RWPE2 (cell line): Measurements from ENCODE around the gene NSMCE1.

Experiments
- ATAC-seq: fragments of 200-7000 bp; cut with Tn5 transposase; 3 replicates; pipeline ENCODE4 v1.9.1; 2021; ENCODE audit warnings: low read depth
- DNase-seq: peaks from one replicate; pipeline ENCODE4 v3.0.0-alpha.2; 2020; ENCODE audit warnings: low spot score
- H3K27ac ChIP-seq: fragments of 450-650 bp; 2 replicates; pipeline ENCODE4 v1.5.1; 2017; ENCODE audit warnings: mild to moderate bottlenecking; ENCODE audit not compliant: poor library complexity, severe bottlenecking
- H3K27me3 ChIP-seq: fragments of 250-450 bp; sonication (Bioruptor Pico); 2 replicates; pipeline ENCODE4 v1.5.1; 2021; ENCODE audit warnings: mild to moderate bottlenecking, moderate library complexity; ENCODE audit not compliant: insufficient read depth, poor library complexity, severe bottlenecking
- H3K36me3 ChIP-seq: fragments of 250-450 bp; sonication (Bioruptor Pico); 2 replicates; pipeline ENCODE4 v1.5.1; 2020; ENCODE audit warnings: low read depth, mild to moderate bottlenecking, moderate library complexity
- H3K4me1 ChIP-seq: fragments of 250-450 bp; sonication (Bioruptor Pico); 2 replicates; pipeline ENCODE4 v1.5.1; 2021; ENCODE audit warnings: mild to moderate bottlenecking, moderate library complexity; ENCODE audit not compliant: insufficient read depth, poor library complexity, severe bottlenecking
- H3K4me3 ChIP-seq: fragments of 250-450 bp; sonication (Bioruptor Pico); 2 replicates; pipeline ENCODE4 v1.5.1; 2021; ENCODE audit warnings: mild to moderate bottlenecking, moderate library complexity; ENCODE audit not compliant: severe bottlenecking
- H3K9me3 ChIP-seq: fragments of 250-450 bp; sonication (Bioruptor Pico); 2 replicates; pipeline ENCODE4 v1.5.1; 2021; ENCODE audit warnings: mild to moderate bottlenecking, moderate library complexity; ENCODE audit not compliant: severe bottlenecking
- TF ChIP-seq, protein P1 (sequence below): fragments of 450-650 bp; IDR thresholded peaks from one replicate; pipeline ENCODE4 v1.5.1; 2017; ENCODE audit warnings: mild to moderate bottlenecking, moderate library complexity; ENCODE audit not compliant: poor library complexity, severe bottlenecking

Gene NSMCE1

DNA sequence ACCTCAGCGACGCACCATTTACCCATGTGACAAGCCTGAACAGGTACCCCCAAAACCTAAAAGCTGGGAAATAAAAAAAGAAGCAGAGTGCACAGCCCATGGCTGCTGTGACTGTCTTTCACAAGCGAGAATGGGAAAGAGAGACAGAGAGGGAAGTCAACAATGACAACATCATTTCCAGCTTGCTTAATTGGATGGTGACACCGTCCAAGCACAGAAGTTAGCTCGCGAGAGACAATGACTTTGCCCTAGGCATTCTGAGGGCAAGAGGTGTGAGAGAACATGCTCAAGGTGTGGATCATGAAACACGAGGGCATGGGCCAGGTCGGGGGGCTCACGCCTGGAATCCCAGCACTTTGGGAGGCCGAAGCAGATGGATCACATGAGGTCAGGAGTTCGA, 19.3 kb upstream of the NSMCE1 start:
- no peak overlapping the region for H3K27ac ChIP-seq
- no peaks in the 10 kb centered on the region for H3K27me3 ChIP-seq
- no peaks in the 10 kb centered on the region for H3K36me3 ChIP-seq
- peaks cover 16% of the 10 kb centered on the region for H3K4me1 ChIP-seq
- TF ChIP-seq, protein P1, sequence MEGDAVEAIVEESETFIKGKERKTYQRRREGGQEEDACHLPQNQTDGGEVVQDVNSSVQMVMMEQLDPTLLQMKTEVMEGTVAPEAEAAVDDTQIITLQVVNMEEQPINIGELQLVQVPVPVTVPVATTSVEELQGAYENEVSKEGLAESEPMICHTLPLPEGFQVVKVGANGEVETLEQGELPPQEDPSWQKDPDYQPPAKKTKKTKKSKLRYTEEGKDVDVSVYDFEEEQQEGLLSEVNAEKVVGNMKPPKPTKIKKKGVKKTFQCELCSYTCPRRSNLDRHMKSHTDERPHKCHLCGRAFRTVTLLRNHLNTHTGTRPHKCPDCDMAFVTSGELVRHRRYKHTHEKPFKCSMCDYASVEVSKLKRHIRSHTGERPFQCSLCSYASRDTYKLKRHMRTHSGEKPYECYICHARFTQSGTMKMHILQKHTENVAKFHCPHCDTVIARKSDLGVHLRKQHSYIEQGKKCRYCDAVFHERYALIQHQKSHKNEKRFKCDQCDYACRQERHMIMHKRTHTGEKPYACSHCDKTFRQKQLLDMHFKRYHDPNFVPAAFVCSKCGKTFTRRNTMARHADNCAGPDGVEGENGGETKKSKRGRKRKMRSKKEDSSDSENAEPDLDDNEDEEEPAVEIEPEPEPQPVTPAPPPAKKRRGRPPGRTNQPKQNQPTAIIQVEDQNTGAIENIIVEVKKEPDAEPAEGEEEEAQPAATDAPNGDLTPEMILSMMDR = no peak
- peaks cover 2% of the 10 kb centered on the region for H3K9me3 ChIP-seq
- DNase-seq (no peak), ATAC-seq (no peak)
- H3K4me3 ChIP-seq = no peak overlapping the region

DNA sequence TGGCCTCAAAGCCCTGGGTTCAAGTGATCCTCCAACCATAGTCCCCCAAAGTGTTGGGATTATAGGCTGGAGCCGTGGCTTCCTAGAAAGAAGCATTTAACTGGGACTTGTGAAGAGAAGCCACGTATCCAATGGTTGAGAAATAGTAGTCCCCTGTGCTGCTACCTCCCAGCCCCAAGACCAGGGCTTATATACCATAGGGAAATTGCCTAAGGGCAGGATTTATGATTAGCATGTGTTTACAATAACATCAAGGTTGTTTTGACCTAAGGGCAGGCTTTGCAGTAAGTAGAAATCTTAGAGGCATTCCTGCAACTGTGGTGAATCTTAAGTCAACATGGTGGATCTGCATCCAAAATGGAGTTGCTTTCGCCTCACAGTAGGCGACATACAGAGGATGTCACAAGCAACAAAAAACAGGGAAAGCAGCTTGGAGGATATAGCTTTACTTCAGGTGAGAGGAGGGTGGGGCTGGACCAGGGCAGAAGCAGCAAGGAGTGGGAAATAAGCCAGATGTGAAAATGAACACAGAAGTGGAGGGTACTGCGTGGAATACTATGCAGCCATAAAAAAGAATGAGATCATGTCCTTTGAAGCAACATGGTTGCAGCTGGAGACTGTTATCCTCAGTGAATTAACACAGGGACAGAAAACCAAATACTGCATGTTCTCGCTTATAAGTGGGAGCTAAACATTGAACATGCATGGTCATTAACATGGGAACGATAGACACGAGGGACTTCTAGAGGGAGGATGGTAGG, 18.7 kb upstream of the NSMCE1 start:
- TF ChIP-seq, protein P1 = no peak
- DNase-seq (no peak), ATAC-seq (no peak)
- H3K27ac ChIP-seq = peak overlapping the region; percentile 87
- no peaks in the 10 kb centered on the region for H3K36me3 ChIP-seq
- peaks cover 16% of the 10 kb centered on the region for H3K4me1 ChIP-seq
- H3K9me3 ChIP-seq = peaks cover 2% of the 10 kb centered on the region
- H3K27me3 ChIP-seq = no peaks in the 10 kb centered on the region
- no peak overlapping the region for H3K4me3 ChIP-seq

DNA sequence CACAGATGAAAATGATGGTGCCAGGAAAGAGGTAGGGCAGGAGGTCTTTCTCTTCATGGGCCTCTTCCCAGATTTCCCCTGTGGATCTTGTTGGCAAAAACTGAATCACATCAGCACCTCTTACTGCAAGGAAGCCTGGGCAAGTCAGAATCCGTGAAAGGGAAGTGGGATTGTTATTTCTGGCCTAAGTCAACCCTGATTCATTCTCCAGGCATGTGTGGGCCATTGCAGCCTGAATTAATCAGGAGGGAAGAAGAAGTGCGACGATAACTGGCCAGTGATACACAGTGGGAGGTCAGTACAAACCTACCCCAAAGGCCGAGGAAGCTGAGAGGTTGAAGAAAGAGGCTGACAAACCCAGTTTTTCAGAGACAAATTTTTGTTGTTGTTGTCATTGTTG, 17.9 kb upstream of the NSMCE1 start:
- peaks cover 16% of the 10 kb centered on the region for H3K4me1 ChIP-seq
- TF ChIP-seq, protein P1 = no peak
- H3K27ac ChIP-seq = peak overlapping the region; percentile 87
- peaks cover 2% of the 10 kb centered on the region for H3K9me3 ChIP-seq
- DNase-seq (peak; percentile 77), ATAC-seq (peak; percentile 98)
- no peak overlapping the region for H3K4me3 ChIP-seq
- H3K27me3 ChIP-seq = no peaks in the 10 kb centered on the region
- no peaks in the 10 kb centered on the region for H3K36me3 ChIP-seq

DNA sequence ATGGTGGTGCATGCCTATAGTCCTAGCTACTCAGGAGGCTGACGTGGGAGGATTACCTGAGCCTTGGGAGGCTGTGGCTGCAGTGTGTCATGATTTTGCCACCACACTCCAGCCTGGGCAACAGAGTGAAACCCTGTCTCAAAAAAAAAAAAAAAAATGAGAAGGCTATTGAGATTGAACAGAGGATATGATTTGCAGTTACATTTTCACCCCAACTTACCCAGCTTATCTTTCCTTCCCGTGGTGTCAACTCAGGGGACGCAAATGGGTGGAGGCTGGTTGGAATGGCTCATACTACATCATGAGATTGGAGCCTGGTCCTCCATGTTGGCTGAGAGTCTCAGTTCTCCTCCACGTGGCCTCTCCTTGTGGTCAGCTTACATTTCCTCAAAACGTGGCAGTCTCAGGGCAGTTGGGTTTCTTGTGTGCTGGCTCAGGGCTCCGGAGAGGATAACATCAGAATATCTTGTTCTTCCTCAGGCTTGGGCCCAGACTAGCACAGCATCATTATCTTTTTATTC, 17.2 kb upstream of the NSMCE1 start:
- H3K36me3 ChIP-seq = no peaks in the 10 kb centered on the region
- DNase-seq (no peak), ATAC-seq (no peak)
- peak overlapping the region; percentile 87 for H3K27ac ChIP-seq
- peaks cover 16% of the 10 kb centered on the region for H3K4me1 ChIP-seq
- no peak overlapping the region for H3K4me3 ChIP-seq
- TF ChIP-seq, protein P1 = no peak
- H3K27me3 ChIP-seq = no peaks in the 10 kb centered on the region
- peaks cover 2% of the 10 kb centered on the region for H3K9me3 ChIP-seq
